IPS-20b (cell line): ENCODE measurements around the gene KLF7.

Experiments used
- H3K27ac ChIP-seq: one replicate; pipeline ENCODE4 v1.5.1; 2013; ENCODE audit warnings: low read length
- H3K27me3 ChIP-seq: 2 replicates; pipeline ENCODE4 v1.6.1; 2013; ENCODE audit warnings: mild to moderate bottlenecking, low read length, inconsistent platforms; ENCODE audit not compliant: insufficient read depth
- H3K36me3 ChIP-seq: 2 replicates; pipeline ENCODE4 v1.6.1; 2013; ENCODE audit warnings: low read depth, mild to moderate bottlenecking, inconsistent platforms, low read length, moderate library complexity; ENCODE audit not compliant: insufficient read depth
- H3K4me1 ChIP-seq: 2 replicates; pipeline ENCODE4 v1.6.1; 2013; ENCODE audit warnings: mild to moderate bottlenecking, control low read depth, inconsistent platforms, low read length, moderate library complexity; ENCODE audit not compliant: insufficient read depth
- H3K4me3 ChIP-seq: 2 replicates; pipeline ENCODE4 v1.5.1; 2013; ENCODE audit warnings: mild to moderate bottlenecking, low read length, inconsistent platforms
- H3K9ac ChIP-seq: 2 replicates; pipeline ENCODE4 v1.6.1; 2013; ENCODE audit warnings: low read depth, mild to moderate bottlenecking, inconsistent platforms, low read length, moderate library complexity
- H3K9me3 ChIP-seq: 2 replicates; pipeline ENCODE4 v1.6.1; 2013; ENCODE audit warnings: mild to moderate bottlenecking, low read depth, low read length, inconsistent platforms; ENCODE audit not compliant: insufficient read depth

The KLF7 gene

GRCh38 chr2:207115715-207116364 lies 49.9 kb downstream of the KLF7 start:
- no peaks in the 10 kb centered on the region for H3K9me3 ChIP-seq
- no peak overlapping the region for H3K9ac ChIP-seq
- no peak overlapping the region for H3K27ac ChIP-seq
- H3K36me3 ChIP-seq = no peaks in the 10 kb centered on the region
- peaks cover 7% of the 10 kb centered on the region; the same call in 1 of the 2 replicates for H3K4me1 ChIP-seq
- H3K4me3 ChIP-seq = no peak overlapping the region
- H3K27me3 ChIP-seq = no peaks in the 10 kb centered on the region

GRCh38 chr2:207113414-207113813 lies 52.3 kb downstream of the KLF7 start:
- no peak overlapping the region for H3K27ac ChIP-seq
- H3K9ac ChIP-seq = no peak overlapping the region
- peaks cover 7% of the 10 kb centered on the region; the same call in 1 of the 2 replicates for H3K4me1 ChIP-seq
- H3K36me3 ChIP-seq = no peaks in the 10 kb centered on the region
- no peak overlapping the region for H3K4me3 ChIP-seq
- H3K9me3 ChIP-seq = no peaks in the 10 kb centered on the region
- H3K27me3 ChIP-seq = no peaks in the 10 kb centered on the region

- Histone ChIP-seq H3K4me3 (no peak overlapping the region), H3K36me3 (no peaks in the 10 kb centered on the region), H3K9me3 (no peaks in the 10 kb centered on the region), H3K9ac (no peak overlapping the region), H3K4me1 (peaks cover 7% of the 10 kb centered on the region; the same call in 1 of the 2 replicates), H3K27me3 (no peaks in the 10 kb centered on the region), H3K27ac (no peak overlapping the region)
These were observed 53.0 kb downstream of the KLF7 start for GRCh38 chr2:207112785-207113184.

GRCh38 chr2:207112383-207112782 lies 53.4 kb downstream of the KLF7 start:
- Histone ChIP-seq H3K27me3 (no peaks in the 10 kb centered on the region), H3K9me3 (no peaks in the 10 kb centered on the region), H3K4me1 (peaks cover 7% of the 10 kb centered on the region; the same call in 1 of the 2 replicates), H3K36me3 (no peaks in the 10 kb centered on the region), H3K4me3 (no peak overlapping the region), H3K27ac (no peak overlapping the region), H3K9ac (no peak overlapping the region)

- H3K36me3 ChIP-seq = peaks cover 2% of the 10 kb centered on the region; the same call in 1 of the 2 replicates
- no peak overlapping the region for H3K9ac ChIP-seq
- H3K4me3 ChIP-seq = no peak overlapping the region
- no peak overlapping the region for H3K27ac ChIP-seq
- no peaks in the 10 kb centered on the region for H3K27me3 ChIP-seq
- H3K9me3 ChIP-seq = no peaks in the 10 kb centered on the region
- peaks cover 7% of the 10 kb centered on the region; the same call in 1 of the 2 replicates for H3K4me1 ChIP-seq
These were observed 54.0 kb downstream of the KLF7 start for GRCh38 chr2:207111757-207112156.

- no peaks in the 10 kb centered on the region for H3K27me3 ChIP-seq
- H3K36me3 ChIP-seq = peaks cover 8% of the 10 kb centered on the region; the same call in 1 of the 2 replicates
- no peaks in the 10 kb centered on the region for H3K9me3 ChIP-seq
- H3K4me3 ChIP-seq = no peak overlapping the region
- H3K4me1 ChIP-seq = peaks cover 5% of the 10 kb centered on the region; the same call in 1 of the 2 replicates
- H3K9ac ChIP-seq = no peak overlapping the region
- H3K27ac ChIP-seq = no peak overlapping the region
These were observed 55.0 kb downstream of the KLF7 start for GRCh38 chr2:207110715-207111114.

GRCh38 chr2:207110310-207110709 lies 55.4 kb downstream of the KLF7 start:
- Histone ChIP-seq H3K27me3 (no peaks in the 10 kb centered on the region), H3K4me1 (peaks cover 4% of the 10 kb centered on the region; the same call in 1 of the 2 replicates), H3K9ac (no peak overlapping the region), H3K36me3 (peaks cover 12% of the 10 kb centered on the region; the same call in 1 of the 2 replicates), H3K4me3 (no peak overlapping the region), H3K9me3 (no peaks in the 10 kb centered on the region), H3K27ac (no peak overlapping the region)

GRCh38 chr2:207109768-207110167 lies 56.0 kb downstream of the KLF7 start:
- Histone ChIP-seq H3K27me3 (no peaks in the 10 kb centered on the region), H3K9me3 (no peaks in the 10 kb centered on the region), H3K36me3 (peaks cover 12% of the 10 kb centered on the region; the same call in 1 of the 2 replicates), H3K27ac (no peak overlapping the region), H3K4me1 (peaks cover 4% of the 10 kb centered on the region; the same call in 1 of the 2 replicates), H3K4me3 (no peak overlapping the region), H3K9ac (no peak overlapping the region)

GRCh38 chr2:207108440-207108839 lies 57.3 kb downstream of the KLF7 start:
- H3K27me3 ChIP-seq = no peaks in the 10 kb centered on the region
- no peak overlapping the region for H3K27ac ChIP-seq
- peaks cover 4% of the 10 kb centered on the region; the same call in 1 of the 2 replicates for H3K4me1 ChIP-seq
- H3K4me3 ChIP-seq = no peak overlapping the region
- no peaks in the 10 kb centered on the region for H3K9me3 ChIP-seq
- H3K36me3 ChIP-seq = peaks cover 12% of the 10 kb centered on the region; the same call in 1 of the 2 replicates
- H3K9ac ChIP-seq = no peak overlapping the region

GRCh38 chr2:207107551-207107950 lies 58.2 kb downstream of the KLF7 start:
- Histone ChIP-seq H3K27ac (no peak overlapping the region), H3K9me3 (no peaks in the 10 kb centered on the region)

GRCh38 chr2:207107131-207107530 lies 58.6 kb downstream of the KLF7 start:
- H3K4me1 ChIP-seq = no peaks in the 10 kb centered on the region
- H3K9me3 ChIP-seq = no peaks in the 10 kb centered on the region
- no peak overlapping the region for H3K27ac ChIP-seq
- H3K36me3 ChIP-seq = peaks cover 12% of the 10 kb centered on the region; the same call in 1 of the 2 replicates
- H3K9ac ChIP-seq = no peak overlapping the region
- no peaks in the 10 kb centered on the region for H3K27me3 ChIP-seq
- no peak overlapping the region for H3K4me3 ChIP-seq

More at GRCh38 chr2:207107551-207107950, 58.2 kb downstream of the KLF7 start:
- H3K4me3 ChIP-seq = no peak overlapping the region
- H3K36me3 ChIP-seq = peaks cover 12% of the 10 kb centered on the region; the same call in 1 of the 2 replicates
- H3K9ac ChIP-seq = no peak overlapping the region
- H3K4me1 ChIP-seq = peaks cover under 1% of the 10 kb centered on the region; the same call in 1 of the 2 replicates
- H3K27me3 ChIP-seq = no peaks in the 10 kb centered on the region

- H3K27ac ChIP-seq = no peak overlapping the region
- no peak overlapping the region for H3K9ac ChIP-seq
- H3K9me3 ChIP-seq = no peaks in the 10 kb centered on the region
- no peaks in the 10 kb centered on the region for H3K27me3 ChIP-seq
- peaks cover 12% of the 10 kb centered on the region; the same call in 1 of the 2 replicates for H3K36me3 ChIP-seq
- no peak overlapping the region for H3K4me3 ChIP-seq
- no peaks in the 10 kb centered on the region for H3K4me1 ChIP-seq
These were observed 62.6 kb downstream of the KLF7 start for GRCh38 chr2:207103132-207103531.
